Fibroblast of mammary gland (primary cell): ENCODE results near the gene AUTS2.
A peak's percentile ranks its signal among the peaks of the same experiment; 100 is the strongest.

Experiments
- DNase-seq: peaks from one replicate; pipeline ENCODE4 v3.0.0-alpha.2; 2010; ENCODE audit warnings: low read depth
- H3K4me3 ChIP-seq: 2 replicates; pipeline ENCODE4 v1.5.1; 2011; ENCODE audit warnings: low read depth, mild to moderate bottlenecking, low read length, moderate library complexity; ENCODE audit not compliant: control insufficient read depth
- CTCF ChIP-seq: conservative IDR thresholded peaks from 2 replicates; pipeline ENCODE4 v1.5.1; 2011; ENCODE audit warnings: low read depth, low read length, inconsistent platforms; ENCODE audit not compliant: control insufficient read depth, insufficient read depth

The AUTS2 gene

GRCh38 chr7:70630818-70631457 lies 1032.7 kb downstream of the AUTS2 start:
- DNase-seq, result peak; percentile 49
- no peak overlapping the region for H3K4me3 ChIP-seq
- no peak for TF ChIP-seq CTCF

- no peak overlapping the region for H3K4me3 ChIP-seq
- no peak for TF ChIP-seq CTCF
- DNase-seq, result no peak
Measured at GRCh38 chr7:70631718-70632117, 1033.4 kb downstream of the AUTS2 start.

GRCh38 chr7:70632400-70632799 lies 1034.1 kb downstream of the AUTS2 start:
- no peak for TF ChIP-seq CTCF
- no peak overlapping the region for H3K4me3 ChIP-seq

DNA sequence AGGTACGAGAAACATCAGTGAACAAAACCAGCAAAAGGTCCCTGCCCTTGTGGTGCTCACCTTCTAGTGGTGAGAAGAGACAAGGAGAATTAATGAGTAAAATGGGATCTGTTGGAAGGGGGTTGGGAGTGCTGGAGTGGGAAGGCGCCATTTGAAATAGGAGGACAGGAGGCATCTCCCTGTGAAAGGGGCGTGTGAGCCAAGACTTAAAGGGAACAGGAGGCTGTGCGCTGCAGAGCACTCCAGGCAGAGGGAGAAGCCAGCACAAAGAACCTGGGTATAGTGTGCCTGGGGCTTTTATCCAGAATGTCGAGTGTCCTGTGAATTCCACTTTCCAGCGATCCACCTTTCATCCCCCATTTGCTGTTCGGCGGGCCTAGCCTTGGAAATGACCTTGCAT lies 1035.8 kb downstream of the AUTS2 start:
- no peak for TF ChIP-seq CTCF
- H3K4me3 ChIP-seq, result no peak overlapping the region
- DNase-seq, result no peak

More at GRCh38 chr7:70632400-70632799, 1034.1 kb downstream of the AUTS2 start:
- no peak for DNase-seq

- peak; percentile 94 for DNase-seq
- no peak overlapping the region for H3K4me3 ChIP-seq
- no peak for TF ChIP-seq CTCF
Measured at GRCh38 chr7:70634610-70635068, 1036.4 kb downstream of the AUTS2 start.

DNA sequence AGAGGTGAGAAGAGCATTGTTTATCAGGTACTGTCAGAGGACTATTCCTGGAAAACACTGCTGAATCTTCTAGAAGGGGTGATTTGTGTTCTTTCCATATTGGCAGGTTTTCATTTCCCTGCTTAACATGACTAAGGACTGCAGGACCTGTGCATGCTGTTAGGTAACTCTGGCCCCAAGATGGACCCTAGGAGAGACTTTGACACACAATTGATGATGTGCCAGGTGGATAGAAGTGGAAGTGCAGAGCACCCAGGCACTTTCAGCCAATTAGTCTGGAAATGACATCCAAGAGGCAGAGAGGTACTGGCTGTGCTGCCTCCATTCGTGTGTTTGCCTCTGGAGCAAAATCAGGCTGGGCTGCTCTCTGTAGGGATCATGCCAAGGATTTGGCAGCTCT lies 1037.4 kb downstream of the AUTS2 start:
- peak; percentile 6 for DNase-seq
- TF ChIP-seq CTCF, result no peak
- no peak overlapping the region for H3K4me3 ChIP-seq
